B cell (primary cell): Measurements from ENCODE around the gene MMAB.

ENCODE experiments used
- EZH2 ChIP-seq: IDR thresholded peaks from 2 replicates; pipeline ENCODE4 v1.6.1; 2012; ENCODE audit warnings: borderline replicate concordance, low read depth, mild to moderate bottlenecking, moderate library complexity, low read length; ENCODE audit not compliant: insufficient read depth, poor library complexity, severe bottlenecking
- TF ChIP-seq, protein P1 (sequence below): fragments of 200-600 bp; IDR thresholded peaks from one replicate; pipeline ENCODE4 v1.8.0; 2022; ENCODE audit warnings: antibody characterized with exemption, mild to moderate bottlenecking

DNA sequence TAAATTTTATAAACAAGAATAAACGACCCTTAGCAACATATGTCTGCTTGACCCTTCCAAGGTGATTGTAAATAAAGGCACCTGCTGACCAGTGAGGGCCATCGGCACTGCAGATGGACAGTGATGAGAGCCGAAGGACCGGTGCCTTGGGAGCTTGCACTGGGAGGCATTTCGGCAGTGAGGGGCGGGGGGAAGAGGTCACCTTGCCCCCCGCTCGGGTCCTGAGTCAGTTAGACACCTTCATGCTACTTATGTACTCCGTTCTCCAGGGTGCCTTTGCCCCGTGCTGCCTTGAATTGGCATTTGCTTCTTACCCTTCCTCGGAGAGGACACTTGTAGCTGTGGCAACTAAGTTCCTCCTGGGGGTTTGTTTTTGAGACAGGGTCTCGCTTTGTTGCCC, 23.0 kb downstream of the MMAB start:
- TF ChIP-seq, protein P1, sequence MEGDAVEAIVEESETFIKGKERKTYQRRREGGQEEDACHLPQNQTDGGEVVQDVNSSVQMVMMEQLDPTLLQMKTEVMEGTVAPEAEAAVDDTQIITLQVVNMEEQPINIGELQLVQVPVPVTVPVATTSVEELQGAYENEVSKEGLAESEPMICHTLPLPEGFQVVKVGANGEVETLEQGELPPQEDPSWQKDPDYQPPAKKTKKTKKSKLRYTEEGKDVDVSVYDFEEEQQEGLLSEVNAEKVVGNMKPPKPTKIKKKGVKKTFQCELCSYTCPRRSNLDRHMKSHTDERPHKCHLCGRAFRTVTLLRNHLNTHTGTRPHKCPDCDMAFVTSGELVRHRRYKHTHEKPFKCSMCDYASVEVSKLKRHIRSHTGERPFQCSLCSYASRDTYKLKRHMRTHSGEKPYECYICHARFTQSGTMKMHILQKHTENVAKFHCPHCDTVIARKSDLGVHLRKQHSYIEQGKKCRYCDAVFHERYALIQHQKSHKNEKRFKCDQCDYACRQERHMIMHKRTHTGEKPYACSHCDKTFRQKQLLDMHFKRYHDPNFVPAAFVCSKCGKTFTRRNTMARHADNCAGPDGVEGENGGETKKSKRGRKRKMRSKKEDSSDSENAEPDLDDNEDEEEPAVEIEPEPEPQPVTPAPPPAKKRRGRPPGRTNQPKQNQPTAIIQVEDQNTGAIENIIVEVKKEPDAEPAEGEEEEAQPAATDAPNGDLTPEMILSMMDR, result no peak
- TF ChIP-seq EZH2, result no peak
